Ovary (tissue), 3 donors: ENCODE measurements around the gene CFAP119.

Experiments used
- CTCF ChIP-seq, 3 donors: fragments of 450-650 bp in 2 of 3; fragments of 200-600 bp in 1 of 3; IDR thresholded peaks; one replicate each; pipeline versions ENCODE4 v1.5.1 to v1.8.0; 2016 to 2022; ENCODE audit warnings: antibody characterized with exemption in 3 of 3, mild to moderate bottlenecking in 1 of 3
- EP300 ChIP-seq: sonication (generic); formaldehyde crosslinking; IDR thresholded peaks from one replicate; pipeline ENCODE4 v1.6.1; 2017; ENCODE audit warnings: antibody characterized with exemption
- POLR2A ChIP-seq: fragments of 450-650 bp; IDR thresholded peaks from one replicate; pipeline ENCODE4 v1.6.1; 2017; ENCODE audit warnings: antibody characterized with exemption, mild to moderate bottlenecking, moderate library complexity
- donor health status: DM: no; HTN: no; CAD: no.

- TF ChIP-seq POLR2A = no peak
- no peak for TF ChIP-seq CTCF (IDR thresholded peaks at IDR 0.05)
- TF ChIP-seq EP300 = no peak
Measured at GRCh38 chr16:30745082-30745481, 16.8 kb downstream of the CFAP119 start.
